Fibroblast of lung (primary cell): ENCODE measurements around the gene KIAA1549. TPM values are rescaled to one million over a fixed set of nuclear protein-coding genes. Genes with fewer than 3 reads are reported as not detected.

ENCODE experiments used
- DNase-seq, 2 donors: peaks; one replicate each; pipeline versions ENCODE4 v3.0.0 to v3.0.0-alpha.2; 2010; ENCODE audit warnings: low read depth in 2 of 2
- H2AFZ ChIP-seq: 2 replicates; pipeline ENCODE4 v1.5.1; 2012; ENCODE audit warnings: low read length, control low read depth, inconsistent platforms
- H3K27ac ChIP-seq: 2 replicates; pipeline ENCODE4 v1.5.1; 2011; ENCODE audit warnings: low read length, control low read depth; ENCODE audit not compliant: insufficient read depth
- H3K27me3 ChIP-seq: 2 replicates; pipeline ENCODE4 v1.5.1; 2011; ENCODE audit warnings: mild to moderate bottlenecking, low read length; ENCODE audit not compliant: control insufficient read depth, insufficient read depth
- H3K36me3 ChIP-seq: 2 replicates; pipeline ENCODE4 v1.5.1; 2011; ENCODE audit warnings: low read length; ENCODE audit not compliant: control insufficient read depth, insufficient read depth
- H3K4me1 ChIP-seq: 2 replicates; pipeline ENCODE4 v1.5.1; 2011; ENCODE audit warnings: low read length; ENCODE audit not compliant: control insufficient read depth, insufficient read depth; ENCODE audit errors: extremely low read depth
- H3K4me2 ChIP-seq: 2 replicates; pipeline ENCODE4 v1.5.1; 2011; ENCODE audit warnings: low read length, control low read depth; ENCODE audit not compliant: insufficient read depth; ENCODE audit errors: extremely low read depth
- H3K4me3 ChIP-seq, 4 experiments: fragments of 200-600 bp in 1 of 4; sonication (generic) in 1 of 4; replicated peaks in 1 of 4; 2 replicates each; pipeline ENCODE4 v1.5.1; 2011 to 2016; ENCODE audit warnings: low read length in 4 of 4, low read depth in 3 of 4, mild to moderate bottlenecking in 3 of 4, control low read depth in 2 of 4, inconsistent platforms in 1 of 4, mixed read lengths in 1 of 4; ENCODE audit not compliant: insufficient read depth in 1 of 4; ENCODE audit errors: control extremely low read depth in 1 of 4
- H3K79me2 ChIP-seq: 2 replicates; pipeline ENCODE4 v1.5.1; 2012; ENCODE audit warnings: mild to moderate bottlenecking, low read length, inconsistent platforms; ENCODE audit not compliant: control insufficient read depth, insufficient read depth
- H3K9ac ChIP-seq: 2 replicates; pipeline ENCODE4 v1.5.1; 2011; ENCODE audit warnings: mild to moderate bottlenecking, low read length, control low read depth; ENCODE audit not compliant: insufficient read depth
- H3K9me3 ChIP-seq: 2 replicates; pipeline ENCODE4 v1.5.1; 2012; ENCODE audit warnings: low read depth, low read length; ENCODE audit not compliant: control insufficient read depth, insufficient read depth
- H4K20me1 ChIP-seq: 2 replicates; pipeline ENCODE4 v1.5.1; 2011; ENCODE audit warnings: low read length; ENCODE audit not compliant: control insufficient read depth, insufficient read depth; ENCODE audit errors: extremely low read depth
- EZH2 ChIP-seq: IDR thresholded peaks from 2 replicates; pipeline ENCODE4 v1.5.1; 2012; ENCODE audit warnings: low read length, control low read depth, mild to moderate bottlenecking; ENCODE audit errors: missing control alignments
- polyA plus RNA-seq, 2 donors: library from polyadenylated mRNA; depleted of rRNA in 1 of 2; stranded (reverse) in 1 of 2; unstranded in 1 of 2; fragments of >200 nt; gene quantifications; 2 replicates each; pipeline ENCODE4 v1.2.1, GENCODE V29; 2011 to 2012; ENCODE audit warnings: missing spikeins in 1 of 2
- total RNA-seq: library from RNA; depleted of rRNA; stranded (reverse); fragments of >200 nt; gene quantifications from 2 replicates; pipeline ENCODE4 v1.2.1, GENCODE V29; 2014
- TF ChIP-seq, protein P1 (sequence below), 2 donors: IDR thresholded peaks in 1 of 2; conservative IDR thresholded peaks in 1 of 2; 1 replicate in 1 of 2; 2 replicates in 1 of 2; pipeline ENCODE4 v1.5.1; 2011 to 2012; ENCODE audit warnings: low read length in 2 of 2, control low read depth in 1 of 2, inconsistent platforms in 1 of 2, low read depth in 1 of 2, mild to moderate bottlenecking in 1 of 2

The KIAA1549 gene
- total and polyA plus RNA-seq, 2 donors (not counting 1 experiment from before 2014, with no cell fraction given): 0.48 to 0.66 TPM

DNA sequence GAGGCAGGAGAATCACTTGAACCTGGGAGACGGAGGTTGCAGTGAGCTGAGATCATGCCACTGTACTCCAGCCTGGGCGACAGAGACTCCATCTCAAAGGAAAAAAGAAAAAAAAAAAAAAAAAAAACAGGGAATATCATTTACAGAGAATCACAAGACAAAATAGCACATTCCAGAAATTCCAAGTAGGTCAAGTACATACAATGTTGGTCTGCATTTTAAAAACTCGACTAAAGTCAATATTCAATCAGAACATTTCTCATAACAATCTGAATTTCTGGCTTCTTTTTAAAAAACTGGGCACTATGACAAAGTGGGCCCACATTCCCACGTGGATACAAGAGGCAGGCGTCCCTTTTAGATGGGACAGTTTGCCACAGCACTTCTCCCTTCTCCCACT lies 41.9 kb upstream of the KIAA1549 start:
- H3K27me3 ChIP-seq: no peaks in the 10 kb centered on the region
- H3K9ac ChIP-seq: no peak overlapping the region
- TF ChIP-seq EZH2: no peak
- TF ChIP-seq, protein P1, sequence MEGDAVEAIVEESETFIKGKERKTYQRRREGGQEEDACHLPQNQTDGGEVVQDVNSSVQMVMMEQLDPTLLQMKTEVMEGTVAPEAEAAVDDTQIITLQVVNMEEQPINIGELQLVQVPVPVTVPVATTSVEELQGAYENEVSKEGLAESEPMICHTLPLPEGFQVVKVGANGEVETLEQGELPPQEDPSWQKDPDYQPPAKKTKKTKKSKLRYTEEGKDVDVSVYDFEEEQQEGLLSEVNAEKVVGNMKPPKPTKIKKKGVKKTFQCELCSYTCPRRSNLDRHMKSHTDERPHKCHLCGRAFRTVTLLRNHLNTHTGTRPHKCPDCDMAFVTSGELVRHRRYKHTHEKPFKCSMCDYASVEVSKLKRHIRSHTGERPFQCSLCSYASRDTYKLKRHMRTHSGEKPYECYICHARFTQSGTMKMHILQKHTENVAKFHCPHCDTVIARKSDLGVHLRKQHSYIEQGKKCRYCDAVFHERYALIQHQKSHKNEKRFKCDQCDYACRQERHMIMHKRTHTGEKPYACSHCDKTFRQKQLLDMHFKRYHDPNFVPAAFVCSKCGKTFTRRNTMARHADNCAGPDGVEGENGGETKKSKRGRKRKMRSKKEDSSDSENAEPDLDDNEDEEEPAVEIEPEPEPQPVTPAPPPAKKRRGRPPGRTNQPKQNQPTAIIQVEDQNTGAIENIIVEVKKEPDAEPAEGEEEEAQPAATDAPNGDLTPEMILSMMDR (conservative IDR thresholded peaks at IDR 0.05 in 1 of 2, IDR thresholded peaks at IDR 0.05 in 1 of 2; ENCODE audit: low read depth in 1 of 2, low read length in 2 of 2): no peak
- H3K4me3 ChIP-seq: no peak overlapping the region
- DNase-seq: peak in 1 of 2 donors; percentile 41
- peaks cover 8% of the 10 kb centered on the region for H3K36me3 ChIP-seq
- no peaks in the 10 kb centered on the region for H3K9me3 ChIP-seq
- H4K20me1 ChIP-seq: no peaks in the 10 kb centered on the region
- H3K27ac ChIP-seq: peak overlapping the region; percentile 8
- H2AFZ ChIP-seq: no peak overlapping the region
- no peaks in the 10 kb centered on the region for H3K79me2 ChIP-seq
- peaks cover 2% of the 10 kb centered on the region for H3K4me1 ChIP-seq
- no peak overlapping the region for H3K4me2 ChIP-seq

DNA sequence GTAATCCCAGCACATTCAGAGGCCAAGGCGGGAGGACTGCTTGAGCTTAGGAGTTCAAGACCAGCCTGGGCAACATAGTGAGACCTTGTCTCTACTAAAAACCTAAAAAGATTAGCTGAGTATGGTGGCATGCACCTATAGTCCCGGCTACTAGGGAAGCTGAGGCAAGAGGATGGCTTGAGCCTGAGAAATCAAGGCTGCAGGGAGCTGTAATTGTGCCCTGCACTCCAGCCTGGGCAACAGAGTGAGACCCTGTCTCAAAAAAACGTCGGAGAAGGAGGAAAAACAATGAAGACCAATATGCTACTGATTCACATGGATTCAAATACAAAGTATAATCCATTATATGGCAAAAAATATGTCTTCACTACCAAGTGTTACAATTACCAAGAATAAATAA lies 41.1 kb upstream of the KIAA1549 start:
- H3K4me1 ChIP-seq: peaks cover 2% of the 10 kb centered on the region
- H3K27me3 ChIP-seq: no peaks in the 10 kb centered on the region
- H3K27ac ChIP-seq: no peak overlapping the region
- TF ChIP-seq, protein P1 (conservative IDR thresholded peaks at IDR 0.05 in 1 of 2, IDR thresholded peaks at IDR 0.05 in 1 of 2; ENCODE audit: low read depth in 1 of 2, low read length in 2 of 2): no peak
- TF ChIP-seq EZH2: no peak
- H4K20me1 ChIP-seq: no peaks in the 10 kb centered on the region
- DNase-seq: no peak
- H3K79me2 ChIP-seq: no peaks in the 10 kb centered on the region
- H2AFZ ChIP-seq: no peak overlapping the region
- H3K4me3 ChIP-seq: no peak overlapping the region
- peaks cover 8% of the 10 kb centered on the region for H3K36me3 ChIP-seq
- no peak overlapping the region for H3K9ac ChIP-seq
- H3K9me3 ChIP-seq: no peaks in the 10 kb centered on the region
- no peak overlapping the region for H3K4me2 ChIP-seq

DNA sequence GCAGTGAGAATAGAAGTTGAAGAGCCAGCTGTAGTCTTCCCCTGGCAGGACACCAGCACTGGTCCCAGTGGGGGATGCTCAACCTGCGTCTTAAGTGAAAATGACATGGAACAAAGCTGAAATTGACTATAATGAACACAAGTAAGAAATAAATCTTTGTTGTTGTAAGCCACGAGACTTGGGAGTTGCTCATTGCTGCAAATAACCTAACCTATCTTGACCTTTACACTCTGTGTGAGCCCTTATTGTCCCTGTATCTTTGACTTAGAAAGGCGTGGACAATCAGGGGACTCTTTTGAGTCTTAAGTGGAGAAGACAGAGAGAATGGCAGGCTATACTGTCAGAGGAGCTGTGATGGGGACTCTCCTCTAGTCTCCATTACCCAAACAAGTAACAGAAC lies 37.7 kb upstream of the KIAA1549 start:
- TF ChIP-seq, protein P1 (conservative IDR thresholded peaks at IDR 0.05 in 1 of 2, IDR thresholded peaks at IDR 0.05 in 1 of 2; ENCODE audit: low read depth in 1 of 2, low read length in 2 of 2): no peak
- no peak for TF ChIP-seq EZH2
- Histone ChIP-seq H3K4me3 (no peak overlapping the region), H3K79me2 (no peaks in the 10 kb centered on the region), H3K27ac (no peak overlapping the region), H4K20me1 (no peaks in the 10 kb centered on the region), H3K9ac (no peak overlapping the region), H3K4me2 (no peak overlapping the region), H3K4me1 (peaks cover 5% of the 10 kb centered on the region), H3K9me3 (no peaks in the 10 kb centered on the region), H2AFZ (no peak overlapping the region), H3K27me3 (peaks cover 2% of the 10 kb centered on the region), H3K36me3 (no peaks in the 10 kb centered on the region)
- no peak for DNase-seq
